Prostate gland (tissue), 2 donors: Measurements from ENCODE around the gene FBXL5. TPM values are rescaled to one million over a fixed set of nuclear protein-coding genes. Genes with fewer than 3 reads are reported as not detected.

Experiments used
- DNase-seq: peaks from one replicate; pipeline ENCODE4 v3.0.0-alpha.2; 2019; ENCODE audit warnings: low spot score
- H3K27ac ChIP-seq, 2 donors: fragments of 200-600 bp; sonication (generic); 2 replicates each; pipeline ENCODE4 v1.5.1; 2017 to 2019
- H3K27me3 ChIP-seq: fragments of 200-600 bp; sonication (generic); replicated peaks from 2 replicates; pipeline ENCODE4 v1.5.1; 2019; ENCODE audit not compliant: insufficient read depth
- H3K36me3 ChIP-seq, 2 donors: fragments of 200-600 bp; sonication (generic); 1 replicate in 1 of 2; 2 replicates in 1 of 2; pipeline versions ENCODE4 v1.5.1 to v1.8.1; 2017 to 2019
- H3K4me1 ChIP-seq: fragments of 200-600 bp; sonication (generic); replicated peaks from 2 replicates; pipeline ENCODE4 v1.5.1; 2019
- H3K4me3 ChIP-seq, 2 donors: fragments of 200-600 bp; sonication (generic); 2 replicates each; pipeline ENCODE4 v1.5.1; 2017 to 2019
- H3K9me3 ChIP-seq: fragments of 200-600 bp; sonication (generic); 2 replicates; pipeline ENCODE4 v1.5.1; 2017
- CTCF ChIP-seq, 4 experiments: fragments of 200-600 bp in 2 of 4; fragments of 450-650 bp in 2 of 4; sonication (generic) in 2 of 4; IDR thresholded peaks; 1 replicate in 3 of 4; 2 replicates in 1 of 4; pipeline ENCODE4 v1.5.1; 2016 to 2019; ENCODE audit warnings: antibody characterized with exemption in 4 of 4, mild to moderate bottlenecking in 2 of 4, moderate library complexity in 2 of 4
- POLR2A ChIP-seq: fragments of 450-650 bp; IDR thresholded peaks from one replicate; pipeline ENCODE4 v1.6.1; 2016; ENCODE audit warnings: antibody characterized with exemption, mild to moderate bottlenecking
- POLR2AphosphoS5 ChIP-seq: sonication (generic); formaldehyde crosslinking; IDR thresholded peaks from one replicate; pipeline ENCODE4 v1.6.1; 2017; ENCODE audit warnings: antibody characterized with exemption
- WGBS: methylation state at CpG from one replicate; pipeline ENCODE4 v1.1.5; 2018; 5-methylcytosine and 5-hydroxymethylcytosine counted together
- intact Hi-C: fragments of 100-400 bp; cut with DNase I; formaldehyde crosslinking; loops from one replicate; pipeline ENCODE4 v1.14.2; 2022
- total RNA-seq, 2 donors: library from RNA; depleted of rRNA; stranded (reverse); fragments of >200 nt; gene quantifications; one replicate each; pipeline ENCODE4 v1.1.0, GENCODE V29; 2016

The FBXL5 gene
- total RNA-seq, 2 donors from 2014 or later: 86.0 to 123 TPM

GRCh38 chr4:15676899-15677298 is 21.7 kb upstream of the FBXL5 start:
- Histone ChIP-seq H3K36me3 (no peaks in the 10 kb centered on the region), H3K9me3 (no peaks in the 10 kb centered on the region), H3K27me3 (no peaks in the 10 kb centered on the region), H3K4me3 (no peak overlapping the region), H3K4me1 (no peaks in the 10 kb centered on the region), H3K27ac (no peak overlapping the region)
- no peak for DNase-seq
- intact Hi-C loops: no loop called here
- WGBS: 94% methylated on average over 6 of the region's 6 CpGs
- TF ChIP-seq POLR2A: no peak
- no peak for TF ChIP-seq CTCF (IDR thresholded peaks at IDR 0.05)
- TF ChIP-seq POLR2AphosphoS5: no peak

GRCh38 chr4:15676039-15676438 is 20.9 kb upstream of the FBXL5 start:
- 80% methylated on average over 1 of the region's 1 CpG for WGBS
- Histone ChIP-seq H3K9me3 (no peaks in the 10 kb centered on the region), H3K4me1 (no peaks in the 10 kb centered on the region), H3K4me3 (no peak overlapping the region), H3K36me3 (no peaks in the 10 kb centered on the region), H3K27ac (no peak overlapping the region), H3K27me3 (no peaks in the 10 kb centered on the region)
- no peak for TF ChIP-seq POLR2AphosphoS5
- no peak for TF ChIP-seq POLR2A
- TF ChIP-seq CTCF (IDR thresholded peaks at IDR 0.05): no peak
- intact Hi-C loops: no loop called here
- no peak for DNase-seq

- Histone ChIP-seq H3K27ac (no peak overlapping the region), H3K36me3 (no peaks in the 10 kb centered on the region), H3K9me3 (no peaks in the 10 kb centered on the region), H3K4me1 (no peaks in the 10 kb centered on the region), H3K27me3 (no peaks in the 10 kb centered on the region), H3K4me3 (no peak overlapping the region)
- no peak for DNase-seq
- 86% methylated on average over 3 of the region's 3 CpGs for WGBS
- TF ChIP-seq CTCF (IDR thresholded peaks at IDR 0.05) (no peak), POLR2AphosphoS5 (no peak), POLR2A (no peak)
- intact Hi-C loops: no loop called here
Measured at GRCh38 chr4:15675356-15675755, 20.2 kb upstream of the FBXL5 start.

- no peaks in the 10 kb centered on the region for H3K4me1 ChIP-seq
- H3K36me3 ChIP-seq: no peaks in the 10 kb centered on the region
- DNase-seq: no peak
- no peaks in the 10 kb centered on the region for H3K27me3 ChIP-seq
- 97% methylated on average over 4 of the region's 4 CpGs for WGBS
- no peak overlapping the region for H3K27ac ChIP-seq
- no peak overlapping the region for H3K4me3 ChIP-seq
- no peaks in the 10 kb centered on the region for H3K9me3 ChIP-seq
- intact Hi-C loops: no loop called here
- no peak for TF ChIP-seq POLR2A
- no peak for TF ChIP-seq POLR2AphosphoS5
- no peak for TF ChIP-seq CTCF (IDR thresholded peaks at IDR 0.05)
Measured at GRCh38 chr4:15674926-15675325, 19.8 kb upstream of the FBXL5 start.

- intact Hi-C loops: no loop called here
- Histone ChIP-seq H3K4me1 (no peaks in the 10 kb centered on the region), H3K4me3 (no peak overlapping the region), H3K27me3 (no peaks in the 10 kb centered on the region), H3K27ac (no peak overlapping the region), H3K9me3 (no peaks in the 10 kb centered on the region), H3K36me3 (no peaks in the 10 kb centered on the region)
- no peak for DNase-seq
- TF ChIP-seq CTCF (IDR thresholded peaks at IDR 0.05) (no peak), POLR2AphosphoS5 (no peak), POLR2A (no peak)
- 93% methylated on average over 2 of the region's 2 CpGs for WGBS
Measured at GRCh38 chr4:15674046-15674445, 18.9 kb upstream of the FBXL5 start.
